Neural cell (in vitro differentiated cells): ENCODE data around the gene KIFC1.

Source experiments
- CTCF ChIP-seq: fragments of 450-650 bp; IDR thresholded peaks from 2 replicates; pipeline ENCODE4 v1.5.1; 2014; ENCODE audit warnings: antibody characterized with exemption, mild to moderate bottlenecking, moderate library complexity; ENCODE audit not compliant: poor library complexity, severe bottlenecking
- POLR2AphosphoS5 ChIP-seq: IDR thresholded peaks from 2 replicates; pipeline ENCODE4 v1.6.1; 2012
- TAF1 ChIP-seq: IDR thresholded peaks from 2 replicates; pipeline ENCODE4 v1.6.1; 2012; ENCODE audit warnings: low read depth

- TF ChIP-seq POLR2AphosphoS5 (no peak), CTCF (no peak), TAF1 (no peak)
Observed at GRCh38 chr6:33416386-33417127, 24.9 kb downstream of the KIFC1 start.
